Liver (tissue), 9 donors: ENCODE data around the gene TMEM14C. TPM values are rescaled to one million over a fixed set of nuclear protein-coding genes. Genes with fewer than 3 reads are reported as not detected.

Source experiments
- DNase-seq: peaks from one replicate; pipeline ENCODE4 v3.0.0-alpha.2; 2017; ENCODE audit warnings: low spot score
- H3K27ac ChIP-seq, 2 donors: one replicate each; pipeline ENCODE4 v1.7.0; 2013; ENCODE audit warnings: inconsistent platforms in 2 of 2, low read length in 2 of 2, control low read depth in 1 of 2, low read depth in 1 of 2, mild to moderate bottlenecking in 1 of 2
- H3K27me3 ChIP-seq, 4 donors: one replicate each; pipeline versions ENCODE4 v1.6.1 to v1.7.0; 2013; ENCODE audit warnings: low read length in 3 of 4, inconsistent platforms in 1 of 4, mild to moderate bottlenecking in 1 of 4, moderate library complexity in 1 of 4; ENCODE audit not compliant: control insufficient read depth in 4 of 4, insufficient read depth in 4 of 4
- H3K36me3 ChIP-seq, 4 donors: one replicate each; pipeline versions ENCODE4 v1.6.1 to v1.7.0; 2013; ENCODE audit warnings: low read length in 3 of 4, mild to moderate bottlenecking in 3 of 4, low read depth in 1 of 4, moderate library complexity in 1 of 4; ENCODE audit not compliant: control insufficient read depth in 4 of 4, insufficient read depth in 3 of 4
- H3K4me1 ChIP-seq, 4 donors: one replicate each; pipeline versions ENCODE4 v1.6.1 to v1.7.0; 2013; ENCODE audit warnings: low read length in 3 of 4, mild to moderate bottlenecking in 3 of 4, moderate library complexity in 1 of 4; ENCODE audit not compliant: control insufficient read depth in 4 of 4, insufficient read depth in 4 of 4
- H3K4me3 ChIP-seq, 3 donors: one replicate each; pipeline versions ENCODE4 v1.6.1 to v1.7.0; 2013; ENCODE audit warnings: low read length in 3 of 3, control low read depth in 1 of 3, low read depth in 1 of 3, mild to moderate bottlenecking in 1 of 3
- H3K9ac ChIP-seq, 2 donors: one replicate each; pipeline ENCODE4 v1.7.0; 2013; ENCODE audit warnings: low read length in 2 of 2, mild to moderate bottlenecking in 2 of 2, moderate library complexity in 2 of 2, control low read depth in 1 of 2, low read depth in 1 of 2
- H3K9me3 ChIP-seq, 4 donors: one replicate each; pipeline versions ENCODE4 v1.6.1 to v1.7.0; 2013; ENCODE audit warnings: low read length in 3 of 4; ENCODE audit not compliant: control insufficient read depth in 4 of 4
- EGR1 ChIP-seq, 2 donors: IDR thresholded peaks; 2 replicates each; pipeline ENCODE4 v1.6.1; 2016 to 2018; ENCODE audit warnings: antibody characterized with exemption in 2 of 2, low read depth in 2 of 2
- FOXA1 ChIP-seq: IDR thresholded peaks from 2 replicates; pipeline ENCODE4 v1.6.1; 2016; ENCODE audit warnings: antibody characterized with exemption
- FOXA2 ChIP-seq: IDR thresholded peaks from 2 replicates; pipeline ENCODE4 v1.6.1; 2016; ENCODE audit warnings: antibody characterized with exemption
- GABPA ChIP-seq, 2 donors: IDR thresholded peaks in 1 of 2; conservative IDR thresholded peaks in 1 of 2; 2 replicates each; pipeline ENCODE4 v1.6.1; 2016; ENCODE audit warnings: antibody characterized with exemption in 2 of 2, mild to moderate bottlenecking in 1 of 2, moderate library complexity in 1 of 2
- HNF4A ChIP-seq, 2 donors: conservative IDR thresholded peaks; 2 replicates each; pipeline ENCODE4 v1.6.1; 2016; ENCODE audit warnings: antibody characterized with exemption in 2 of 2, mild to moderate bottlenecking in 2 of 2
- HNF4G ChIP-seq: IDR thresholded peaks from 2 replicates; pipeline ENCODE4 v1.6.1; 2016; ENCODE audit warnings: antibody characterized with exemption
- JUND ChIP-seq, 2 donors: IDR thresholded peaks; 2 replicates each; pipeline ENCODE4 v1.6.1; 2016; ENCODE audit warnings: antibody characterized with exemption in 2 of 2
- NR2F2 ChIP-seq: IDR thresholded peaks from 2 replicates; pipeline ENCODE4 v1.6.1; 2016; ENCODE audit warnings: antibody characterized with exemption
- RAD21 ChIP-seq, 2 donors: IDR thresholded peaks; 2 replicates each; pipeline ENCODE4 v1.6.1; 2016; ENCODE audit warnings: antibody characterized with exemption in 2 of 2, mild to moderate bottlenecking in 2 of 2
- RXRA ChIP-seq, 2 donors: IDR thresholded peaks; 2 replicates each; pipeline ENCODE4 v1.6.1; 2017 to 2018; ENCODE audit warnings: antibody characterized with exemption in 2 of 2, mild to moderate bottlenecking in 1 of 2
- SP1 ChIP-seq: IDR thresholded peaks from 2 replicates; pipeline ENCODE4 v1.6.1; 2018; ENCODE audit warnings: antibody characterized with exemption, mild to moderate bottlenecking
- TAF1 ChIP-seq: conservative IDR thresholded peaks from 2 replicates; pipeline ENCODE4 v1.6.1; 2016; ENCODE audit warnings: antibody characterized with exemption, mild to moderate bottlenecking
- YY1 ChIP-seq: IDR thresholded peaks from 2 replicates; pipeline ENCODE4 v1.6.1; 2016; ENCODE audit warnings: antibody characterized with exemption, mild to moderate bottlenecking
- WGBS: extraction: QIAGEN DNeasy Blood & Tissue Kit; methylation state at CpG from one replicate; pipeline ENCODE4 v1.1.7; 2013; 5-methylcytosine and 5-hydroxymethylcytosine counted together
- polyA plus RNA-seq, 2 donors: library from polyadenylated mRNA; stranded (reverse) in 1 of 2; unstranded in 1 of 2; fragments of 200-250 nt in 1 of 2; fragments of >200 nt in 1 of 2; fragmentation: Nextera tagmentation in 1 of 2; extraction: Ambion mirVana in 1 of 2; gene quantifications; one replicate each; pipeline versions ENCODE4 v1.2.1 to v1.2.3, GENCODE V29; 2013 to 2015
- total RNA-seq, 2 donors: library from RNA; depleted of rRNA; stranded (reverse); fragments of >200 nt; gene quantifications; one replicate each; pipeline ENCODE4 v1.2.3, GENCODE V29; 2014
- TF ChIP-seq, protein P1 (sequence below): IDR thresholded peaks from 2 replicates; pipeline ENCODE4 v1.6.1; 2016; ENCODE audit warnings: antibody characterized with exemption
- TF ChIP-seq, protein P2 (sequence below): fragments of 150-350 bp; IDR thresholded peaks from 2 replicates; pipeline ENCODE4 v1.5.1; 2017; ENCODE audit warnings: improper control_type of control experiment, low read depth, low read length; ENCODE audit not compliant: missing input control
- TF ChIP-seq, protein P3 (sequence below): IDR thresholded peaks from 2 replicates; pipeline ENCODE4 v1.6.1; 2016; ENCODE audit warnings: antibody characterized with exemption
- TF ChIP-seq, protein P4 (sequence below): IDR thresholded peaks from 2 replicates; pipeline ENCODE4 v1.6.1; 2016; ENCODE audit warnings: antibody characterized with exemption, mild to moderate bottlenecking
- TF ChIP-seq, protein P5 (sequence below): IDR thresholded peaks from 2 replicates; pipeline ENCODE4 v1.6.1; 2016; ENCODE audit warnings: antibody characterized with exemption
- donor health status: healthy.
- donor health status: healthy.
- donor health status: healthy.
- donor health status: healthy.
- donor health status: healthy.

TMEM14C gene
- 100 to 1,000 TPM in 1 of 2 donors, 10 to 100 TPM in 1; 36.8 to 239 TPM for total RNA-seq
- 100 to 1,000 TPM in 1 of 2 donors, 10 to 100 TPM in 1; 75.4 to 114 TPM for polyA plus RNA-seq

DNA sequence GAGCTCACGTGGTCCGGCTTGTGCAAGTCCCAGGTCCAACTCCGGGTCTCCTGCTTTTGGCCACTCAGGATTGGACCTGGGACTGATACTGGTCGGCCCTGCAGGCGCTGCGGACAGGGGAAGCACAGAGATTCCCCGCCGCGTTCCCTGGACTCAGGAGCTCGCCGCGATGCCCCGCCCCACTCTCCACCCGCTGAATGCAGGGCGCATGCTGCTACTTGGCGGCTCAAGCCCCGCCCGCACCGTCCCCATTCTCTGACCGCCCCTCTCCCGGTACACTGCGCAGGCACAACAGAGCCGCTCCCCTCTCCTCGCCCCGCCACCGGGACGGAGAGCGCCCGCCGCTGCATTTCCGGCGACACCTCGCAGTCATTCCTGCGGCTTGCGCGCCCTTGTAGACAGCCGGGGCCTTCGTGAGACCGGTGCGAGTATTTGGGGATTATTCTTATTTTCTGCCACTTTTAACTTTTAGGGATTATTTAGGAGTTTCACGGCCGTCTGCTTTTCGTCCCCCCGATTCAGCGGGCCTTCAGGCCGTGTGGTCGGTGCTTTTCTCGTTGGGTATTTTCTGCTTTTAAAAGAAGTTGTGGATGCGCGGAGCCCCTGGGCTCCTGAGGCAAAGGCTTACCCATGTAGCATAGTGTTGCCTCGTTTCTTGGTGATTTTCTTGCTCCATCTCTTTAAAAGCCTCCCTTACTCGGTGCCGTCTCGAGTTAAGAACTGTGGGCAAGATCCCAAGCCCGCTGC is at the start of gene TMEM14C:
TMEM14C (plus strand) TSS at position 251 of the 747 bp plus-strand sequence. CDS start 1,544 bp downstream, outside the sequence.
- peak within 1 kb of the TSS; percentile 74 to 83 (median 78) for H3K4me3 ChIP-seq
- no peaks in the 10 kb centered on the region for H3K27me3 ChIP-seq
- peaks cover 1 to 9% (median 9%) of the 10 kb centered on the region in 4 donors for H3K36me3 ChIP-seq
- WGBS: under 1% methylated on average over 55 of the region's 55 CpGs
- TF ChIP-seq NR2F2 (no peak), JUND (IDR thresholded peaks at IDR 0.05) (peak; percentile 56 to 67), FOXA1 (peak; percentile 55), GABPA (IDR thresholded peaks at IDR 0.05 in 1 of 2, conservative IDR thresholded peaks at IDR 0.05 in 1 of 2) (peak in 1 of 2 donors; percentile 88), RXRA (IDR thresholded peaks at IDR 0.05) (peak; percentile 49 to 51), EGR1 (IDR thresholded peaks at IDR 0.05; ENCODE audit: low read depth in 2 of 2) (peak; percentile 45 to 93), TAF1 (peak; percentile 92), HNF4G (no peak), RAD21 (IDR thresholded peaks at IDR 0.05) (peak; percentile 50 to 60), FOXA2 (no peak), YY1 (peak; percentile 88), HNF4A (conservative IDR thresholded peaks at IDR 0.05) (peak; percentile 80 to 82), SP1 (peak; percentile 94)
- TF ChIP-seq, protein P1, sequence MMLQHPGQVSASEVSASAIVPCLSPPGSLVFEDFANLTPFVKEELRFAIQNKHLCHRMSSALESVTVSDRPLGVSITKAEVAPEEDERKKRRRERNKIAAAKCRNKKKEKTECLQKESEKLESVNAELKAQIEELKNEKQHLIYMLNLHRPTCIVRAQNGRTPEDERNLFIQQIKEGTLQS: peak; percentile 4
- TF ChIP-seq, protein P2, sequence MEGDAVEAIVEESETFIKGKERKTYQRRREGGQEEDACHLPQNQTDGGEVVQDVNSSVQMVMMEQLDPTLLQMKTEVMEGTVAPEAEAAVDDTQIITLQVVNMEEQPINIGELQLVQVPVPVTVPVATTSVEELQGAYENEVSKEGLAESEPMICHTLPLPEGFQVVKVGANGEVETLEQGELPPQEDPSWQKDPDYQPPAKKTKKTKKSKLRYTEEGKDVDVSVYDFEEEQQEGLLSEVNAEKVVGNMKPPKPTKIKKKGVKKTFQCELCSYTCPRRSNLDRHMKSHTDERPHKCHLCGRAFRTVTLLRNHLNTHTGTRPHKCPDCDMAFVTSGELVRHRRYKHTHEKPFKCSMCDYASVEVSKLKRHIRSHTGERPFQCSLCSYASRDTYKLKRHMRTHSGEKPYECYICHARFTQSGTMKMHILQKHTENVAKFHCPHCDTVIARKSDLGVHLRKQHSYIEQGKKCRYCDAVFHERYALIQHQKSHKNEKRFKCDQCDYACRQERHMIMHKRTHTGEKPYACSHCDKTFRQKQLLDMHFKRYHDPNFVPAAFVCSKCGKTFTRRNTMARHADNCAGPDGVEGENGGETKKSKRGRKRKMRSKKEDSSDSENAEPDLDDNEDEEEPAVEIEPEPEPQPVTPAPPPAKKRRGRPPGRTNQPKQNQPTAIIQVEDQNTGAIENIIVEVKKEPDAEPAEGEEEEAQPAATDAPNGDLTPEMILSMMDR: no peak
- TF ChIP-seq, protein P3, sequence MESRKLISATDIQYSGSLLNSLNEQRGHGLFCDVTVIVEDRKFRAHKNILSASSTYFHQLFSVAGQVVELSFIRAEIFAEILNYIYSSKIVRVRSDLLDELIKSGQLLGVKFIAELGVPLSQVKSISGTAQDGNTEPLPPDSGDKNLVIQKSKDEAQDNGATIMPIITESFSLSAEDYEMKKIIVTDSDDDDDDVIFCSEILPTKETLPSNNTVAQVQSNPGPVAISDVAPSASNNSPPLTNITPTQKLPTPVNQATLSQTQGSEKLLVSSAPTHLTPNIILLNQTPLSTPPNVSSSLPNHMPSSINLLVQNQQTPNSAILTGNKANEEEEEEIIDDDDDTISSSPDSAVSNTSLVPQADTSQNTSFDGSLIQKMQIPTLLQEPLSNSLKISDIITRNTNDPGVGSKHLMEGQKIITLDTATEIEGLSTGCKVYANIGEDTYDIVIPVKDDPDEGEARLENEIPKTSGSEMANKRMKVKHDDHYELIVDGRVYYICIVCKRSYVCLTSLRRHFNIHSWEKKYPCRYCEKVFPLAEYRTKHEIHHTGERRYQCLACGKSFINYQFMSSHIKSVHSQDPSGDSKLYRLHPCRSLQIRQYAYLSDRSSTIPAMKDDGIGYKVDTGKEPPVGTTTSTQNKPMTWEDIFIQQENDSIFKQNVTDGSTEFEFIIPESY: peak; percentile 94
- TF ChIP-seq, protein P4, sequence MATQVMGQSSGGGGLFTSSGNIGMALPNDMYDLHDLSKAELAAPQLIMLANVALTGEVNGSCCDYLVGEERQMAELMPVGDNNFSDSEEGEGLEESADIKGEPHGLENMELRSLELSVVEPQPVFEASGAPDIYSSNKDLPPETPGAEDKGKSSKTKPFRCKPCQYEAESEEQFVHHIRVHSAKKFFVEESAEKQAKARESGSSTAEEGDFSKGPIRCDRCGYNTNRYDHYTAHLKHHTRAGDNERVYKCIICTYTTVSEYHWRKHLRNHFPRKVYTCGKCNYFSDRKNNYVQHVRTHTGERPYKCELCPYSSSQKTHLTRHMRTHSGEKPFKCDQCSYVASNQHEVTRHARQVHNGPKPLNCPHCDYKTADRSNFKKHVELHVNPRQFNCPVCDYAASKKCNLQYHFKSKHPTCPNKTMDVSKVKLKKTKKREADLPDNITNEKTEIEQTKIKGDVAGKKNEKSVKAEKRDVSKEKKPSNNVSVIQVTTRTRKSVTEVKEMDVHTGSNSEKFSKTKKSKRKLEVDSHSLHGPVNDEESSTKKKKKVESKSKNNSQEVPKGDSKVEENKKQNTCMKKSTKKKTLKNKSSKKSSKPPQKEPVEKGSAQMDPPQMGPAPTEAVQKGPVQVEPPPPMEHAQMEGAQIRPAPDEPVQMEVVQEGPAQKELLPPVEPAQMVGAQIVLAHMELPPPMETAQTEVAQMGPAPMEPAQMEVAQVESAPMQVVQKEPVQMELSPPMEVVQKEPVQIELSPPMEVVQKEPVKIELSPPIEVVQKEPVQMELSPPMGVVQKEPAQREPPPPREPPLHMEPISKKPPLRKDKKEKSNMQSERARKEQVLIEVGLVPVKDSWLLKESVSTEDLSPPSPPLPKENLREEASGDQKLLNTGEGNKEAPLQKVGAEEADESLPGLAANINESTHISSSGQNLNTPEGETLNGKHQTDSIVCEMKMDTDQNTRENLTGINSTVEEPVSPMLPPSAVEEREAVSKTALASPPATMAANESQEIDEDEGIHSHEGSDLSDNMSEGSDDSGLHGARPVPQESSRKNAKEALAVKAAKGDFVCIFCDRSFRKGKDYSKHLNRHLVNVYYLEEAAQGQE: peak; percentile 79
- TF ChIP-seq, protein P5, sequence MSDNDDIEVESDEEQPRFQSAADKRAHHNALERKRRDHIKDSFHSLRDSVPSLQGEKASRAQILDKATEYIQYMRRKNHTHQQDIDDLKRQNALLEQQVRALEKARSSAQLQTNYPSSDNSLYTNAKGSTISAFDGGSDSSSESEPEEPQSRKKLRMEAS: peak; percentile 97
- H3K9me3 ChIP-seq: no peaks in the 10 kb centered on the region
- DNase-seq: peak; percentile 95
- peaks cover 2 to 19% (median 14%) of the 10 kb centered on the region in 4 donors for H3K4me1 ChIP-seq
- H3K9ac ChIP-seq: peak within 1 kb of the TSS; percentile 80 to 82
- H3K27ac ChIP-seq: peak within 1 kb of the TSS; percentile 59 to 77
